Measurements from ENCODE around the gene LURAP1L.
"Not testable (repeated sequence)": the region's sequence is repeated elsewhere in the genome, so short reads cannot be mapped to it uniquely, and the experiment has no call there.

LURAP1L gene

DNA sequence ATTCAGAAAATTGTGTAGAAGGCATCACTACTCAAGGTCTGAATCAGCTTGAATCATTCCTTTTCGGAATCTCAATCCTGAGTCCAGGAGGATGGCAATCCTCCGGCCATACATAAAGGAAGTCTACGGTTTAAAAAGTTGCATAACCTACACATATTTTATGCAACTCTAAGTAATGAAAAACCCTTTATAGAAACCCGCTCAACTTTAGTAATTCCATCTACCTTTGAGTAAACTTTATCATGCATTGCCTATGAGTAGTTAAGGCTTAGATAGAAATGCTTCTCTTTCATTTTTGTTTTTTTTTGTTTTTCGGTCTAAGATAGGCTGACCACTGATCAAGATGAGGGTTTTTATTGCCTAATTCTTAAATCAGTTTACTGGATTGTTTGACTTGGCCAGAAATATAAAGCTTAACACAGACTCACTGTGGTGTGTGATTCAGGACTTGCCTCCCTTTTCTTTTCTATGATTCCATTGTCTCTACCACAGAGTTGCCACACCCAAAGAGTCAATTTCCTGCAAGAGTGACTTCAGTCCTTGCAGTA is 85.0 kb downstream of the LURAP1L start:
- Histone ChIP-seq H3K27ac (ENCODE audit: low read depth, low read length) (no peak overlapping the region), H3K4me3 (ENCODE audit: low read depth, low read length) (no peak overlapping the region), H3K4me1 (ENCODE audit: control insufficient read depth, insufficient read depth, low read length) (peaks cover 12% of the 10 kb centered on the region), H3K9ac (ENCODE audit: low read depth, low read length) (no peak overlapping the region), H3K36me3 (ENCODE audit: control insufficient read depth, insufficient read depth, low read length) (no peaks in the 10 kb centered on the region), H3K27me3 (ENCODE audit: control insufficient read depth, insufficient read depth, low read length) (no peaks in the 10 kb centered on the region), H3K9me3 (ENCODE audit: control insufficient read depth, insufficient read depth, low read length) (no peaks in the 10 kb centered on the region)

DNA sequence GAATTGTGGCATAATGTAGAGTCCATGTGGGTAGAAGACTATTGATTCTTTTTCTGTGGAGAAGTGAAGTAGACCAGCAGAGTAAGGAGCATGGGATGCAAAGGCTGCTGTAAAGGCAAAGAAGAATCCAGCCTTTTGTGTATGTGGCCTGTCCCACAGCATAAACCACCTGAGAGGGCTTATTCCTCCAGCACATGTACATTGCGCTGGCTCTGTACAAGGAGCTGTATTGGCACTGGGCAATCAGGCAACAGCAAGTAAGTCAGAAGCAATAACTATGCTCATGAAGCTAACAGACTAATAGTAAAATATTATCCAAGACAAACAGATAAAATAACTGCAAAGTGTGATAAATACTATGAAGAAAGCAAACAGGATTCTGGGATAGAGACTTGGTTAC is 86.2 kb downstream of the LURAP1L start:
- H3K4me3 ChIP-seq (ENCODE audit: low read depth, low read length) = no peak overlapping the region
- H3K36me3 ChIP-seq (ENCODE audit: control insufficient read depth, insufficient read depth, low read length) = no peaks in the 10 kb centered on the region
- peaks cover 9% of the 10 kb centered on the region for H3K4me1 ChIP-seq (ENCODE audit: control insufficient read depth, insufficient read depth, low read length)
- no peak overlapping the region for H3K9ac ChIP-seq (ENCODE audit: low read depth, low read length)
- H3K27ac ChIP-seq (ENCODE audit: low read depth, low read length) = no peak overlapping the region
- H3K27me3 ChIP-seq (ENCODE audit: control insufficient read depth, insufficient read depth, low read length) = no peaks in the 10 kb centered on the region
- no peaks in the 10 kb centered on the region for H3K9me3 ChIP-seq (ENCODE audit: control insufficient read depth, insufficient read depth, low read length)

DNA sequence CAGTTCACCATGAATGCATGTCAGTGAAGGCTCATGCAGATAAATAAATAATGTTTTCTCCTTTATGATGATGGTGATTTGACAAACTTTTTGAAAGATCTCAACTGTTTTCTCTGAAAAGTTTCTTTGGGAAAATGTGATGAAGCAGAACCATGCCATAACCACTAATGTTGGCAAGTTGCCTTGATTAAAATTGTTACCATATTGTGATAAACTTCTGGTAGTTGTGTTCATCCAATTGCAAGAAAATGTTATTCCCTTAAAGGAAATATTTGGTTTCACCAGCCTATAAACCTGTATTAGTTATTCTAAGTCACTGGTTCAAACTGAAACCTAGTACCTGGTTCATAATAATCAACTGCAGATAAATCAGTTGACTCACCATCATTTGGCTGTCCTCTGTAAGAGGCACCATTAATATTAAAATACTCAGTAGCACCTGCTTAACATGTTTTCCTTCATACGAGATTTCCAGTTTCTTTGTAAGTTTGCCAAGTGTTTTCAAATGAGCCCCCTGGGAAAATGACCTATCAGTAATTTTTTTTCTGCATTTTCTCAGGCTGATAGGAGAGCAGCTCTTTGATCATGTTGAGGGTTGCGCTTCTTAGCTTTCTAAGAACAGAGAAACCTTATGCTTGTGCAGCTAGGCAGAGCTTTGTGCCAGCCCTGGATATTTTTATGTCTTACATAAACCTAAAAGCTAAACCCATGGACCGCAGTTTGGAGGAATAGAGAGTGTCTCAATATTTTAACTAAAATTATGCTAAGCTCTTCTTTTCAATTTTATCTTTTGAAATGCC is 88.0 kb downstream of the LURAP1L start:
- Histone ChIP-seq H3K4me3 (ENCODE audit: low read depth, low read length) (no peak overlapping the region), H3K4me1 (ENCODE audit: control insufficient read depth, insufficient read depth, low read length) (no peaks in the 10 kb centered on the region), H3K27me3 (ENCODE audit: control insufficient read depth, insufficient read depth, low read length) (no peaks in the 10 kb centered on the region), H3K9ac (ENCODE audit: low read depth, low read length) (no peak overlapping the region), H3K27ac (ENCODE audit: low read depth, low read length) (no peak overlapping the region), H3K9me3 (ENCODE audit: control insufficient read depth, insufficient read depth, low read length) (no peaks in the 10 kb centered on the region), H3K36me3 (ENCODE audit: control insufficient read depth, insufficient read depth, low read length) (no peaks in the 10 kb centered on the region)

DNA sequence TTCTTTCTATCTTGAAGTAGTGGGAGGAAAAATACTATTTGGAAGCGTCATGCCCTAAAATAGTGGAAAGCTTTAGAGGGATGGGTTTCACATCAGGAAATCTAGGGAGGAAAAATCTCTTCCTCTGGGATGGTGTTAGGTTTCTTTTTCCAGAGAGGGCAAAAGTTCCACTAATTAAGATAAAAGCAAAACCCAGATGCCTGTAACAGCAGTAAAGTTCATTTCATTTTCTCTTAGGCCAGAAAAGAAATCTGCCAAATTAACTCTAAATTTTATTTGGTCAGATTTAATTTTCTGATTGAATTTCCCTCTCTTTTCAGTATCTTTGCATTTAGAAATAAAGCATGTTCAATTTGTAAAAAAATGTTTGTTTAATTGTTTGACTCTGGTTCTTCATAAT is 88.8 kb downstream of the LURAP1L start:
- H3K27ac ChIP-seq (ENCODE audit: low read depth, low read length) = no peak overlapping the region
- no peak overlapping the region for H3K9ac ChIP-seq (ENCODE audit: low read depth, low read length)
- no peaks in the 10 kb centered on the region for H3K4me1 ChIP-seq (ENCODE audit: control insufficient read depth, insufficient read depth, low read length)
- H3K9me3 ChIP-seq (ENCODE audit: control insufficient read depth, insufficient read depth, low read length) = no peaks in the 10 kb centered on the region
- H3K4me3 ChIP-seq (ENCODE audit: low read depth, low read length) = no peak overlapping the region
- no peaks in the 10 kb centered on the region for H3K36me3 ChIP-seq (ENCODE audit: control insufficient read depth, insufficient read depth, low read length)
- H3K27me3 ChIP-seq (ENCODE audit: control insufficient read depth, insufficient read depth, low read length) = no peaks in the 10 kb centered on the region

DNA sequence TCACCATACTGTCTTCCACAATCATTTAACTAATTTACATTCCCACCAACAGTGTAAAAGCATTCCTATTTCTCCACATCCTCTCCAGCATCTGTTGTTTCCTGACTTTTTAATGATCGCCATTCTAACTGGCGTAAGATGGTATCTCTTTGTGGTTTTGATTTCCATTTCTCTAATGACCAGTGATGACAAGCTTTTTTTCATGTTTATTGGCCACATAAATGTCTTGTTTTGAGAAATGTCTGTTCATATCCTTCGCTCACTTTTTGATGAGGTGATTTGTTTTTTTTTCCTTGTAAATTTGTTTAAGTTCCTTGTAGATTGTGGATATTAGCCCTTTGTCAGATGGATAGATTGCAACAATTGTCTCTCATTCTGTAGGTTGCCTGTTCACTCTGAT is 90.6 kb downstream of the LURAP1L start:
- H3K4me1 ChIP-seq (ENCODE audit: control insufficient read depth, insufficient read depth, low read length); H3K36me3 ChIP-seq (ENCODE audit: control insufficient read depth, insufficient read depth, low read length); H3K9me3 ChIP-seq (ENCODE audit: control insufficient read depth, insufficient read depth, low read length); H3K27ac ChIP-seq (ENCODE audit: low read depth, low read length); H3K9ac ChIP-seq (ENCODE audit: low read depth, low read length); H3K4me3 ChIP-seq (ENCODE audit: low read depth, low read length); H3K27me3 ChIP-seq (ENCODE audit: control insufficient read depth, insufficient read depth, low read length): not testable (repeated sequence)
